Measurements from ENCODE around the gene PKP2. TPM values are rescaled to one million over a fixed set of nuclear protein-coding genes. Genes with fewer than 3 reads are reported as not detected.
A peak's percentile ranks its signal among the peaks of the same experiment; 100 is the strongest.

PKP2 gene
- total RNA-seq, 1 donor from 2014 or later, result 25.9 TPM

DNA sequence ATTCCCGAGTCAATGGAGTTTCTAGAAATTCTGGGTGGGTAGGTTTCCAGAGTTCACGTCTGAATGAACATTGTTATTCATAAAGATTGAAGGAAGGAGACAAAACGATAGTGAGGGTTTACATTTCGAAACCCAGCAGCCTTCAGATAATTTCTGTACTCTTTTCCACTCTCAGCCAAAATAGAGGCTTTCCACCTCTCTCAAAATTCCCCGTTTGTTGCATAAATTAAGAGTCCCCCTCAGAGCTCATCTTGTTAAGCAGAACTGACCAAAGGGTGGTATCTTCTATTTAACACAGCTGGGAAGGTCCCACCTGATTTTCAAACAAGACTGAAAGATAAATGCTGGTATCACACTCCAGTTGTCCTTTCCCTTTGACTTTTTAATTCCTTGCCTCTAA, 119.4 kb downstream of the PKP2 start:
- ATAC-seq, result no peak
- DNase-seq (ENCODE audit: low spot score), result no peak
- intact Hi-C loops (cut with DNase I), result no loop called here

DNA sequence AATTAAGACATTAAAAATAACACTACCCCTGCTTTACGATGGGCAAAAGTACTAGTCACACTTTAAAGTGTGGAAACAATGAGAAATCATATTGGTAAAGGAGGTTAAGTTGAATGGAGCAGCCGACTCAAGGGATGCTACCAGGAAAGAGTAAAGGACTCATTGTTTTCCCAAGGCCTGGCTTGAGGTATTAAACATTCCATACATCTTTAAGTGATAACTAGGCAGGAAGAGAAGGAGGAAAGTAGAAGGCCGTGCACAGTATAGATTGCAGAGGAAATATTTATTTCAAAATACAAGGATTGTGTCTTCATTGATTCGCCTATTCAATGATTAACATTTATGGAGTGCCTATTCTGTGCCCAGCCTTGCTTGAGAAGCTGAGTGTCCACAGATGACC, 120.3 kb downstream of the PKP2 start:
- DNase-seq (ENCODE audit: low spot score) (no peak), ATAC-seq (no peak)
- intact Hi-C loops (cut with DNase I), result no loop called here

DNA sequence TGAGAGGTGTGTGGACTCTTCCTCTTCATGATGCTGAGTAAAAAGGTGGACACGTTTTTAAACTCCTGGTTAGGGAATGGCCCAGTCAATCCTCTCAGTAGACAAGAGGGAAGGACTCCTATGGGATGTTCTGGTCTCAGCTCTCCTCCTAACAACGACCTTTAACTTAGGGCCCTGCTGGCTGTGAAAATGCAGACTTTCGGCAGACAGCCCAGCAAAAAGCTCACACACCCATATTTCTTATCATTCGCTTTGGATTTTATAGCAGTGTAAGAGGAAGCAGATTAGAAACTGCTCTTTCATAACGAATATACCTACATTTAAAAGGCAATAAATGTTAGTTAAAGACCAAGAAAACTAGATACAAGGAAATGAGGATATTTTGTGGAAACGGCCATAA, 122.9 kb downstream of the PKP2 start:
- ATAC-seq (no peak), DNase-seq (ENCODE audit: low spot score) (no peak)
- intact Hi-C loops (cut with DNase I), result no loop called here

DNA sequence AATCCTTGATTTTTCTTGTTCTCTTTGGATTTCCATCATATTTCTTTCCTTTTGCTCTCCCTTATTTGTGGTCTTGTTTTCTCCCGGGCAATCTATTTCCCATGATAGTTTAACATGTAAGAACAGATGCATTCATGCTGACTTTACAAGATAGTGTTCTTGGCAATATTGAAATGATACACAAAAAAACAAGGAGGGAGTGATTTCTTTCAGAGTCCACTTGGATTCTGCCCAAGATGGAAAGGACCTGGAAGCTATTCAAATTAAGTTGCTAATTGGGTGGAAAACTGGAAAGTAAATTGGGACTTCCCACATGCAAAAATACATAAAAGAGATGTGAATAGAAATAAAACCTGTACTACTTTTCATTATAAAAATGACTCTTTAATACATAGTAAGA, 126.4 kb downstream of the PKP2 start:
- no peak for ATAC-seq
- DNase-seq (ENCODE audit: low spot score), result no peak
- intact Hi-C loops (cut with DNase I), result no loop called here

DNA sequence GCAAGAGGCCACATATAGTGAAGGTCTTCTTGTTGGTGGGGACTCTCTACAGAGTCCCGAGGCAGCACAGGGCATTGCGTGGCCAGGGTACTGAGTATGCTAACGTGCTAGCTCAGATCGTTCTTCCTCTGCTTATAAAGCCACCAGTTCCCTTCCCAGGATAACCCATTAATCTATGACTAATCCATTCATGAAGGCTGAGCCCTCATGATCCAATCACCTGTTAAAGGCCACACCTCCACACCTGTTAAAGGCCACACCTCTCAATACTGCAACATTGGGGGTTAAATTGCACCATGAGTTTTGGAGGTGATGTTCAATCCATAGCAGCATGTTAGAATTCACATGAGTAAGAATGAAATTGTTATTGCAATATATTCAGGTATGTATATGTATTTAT, 128.1 kb downstream of the PKP2 start:
- no peak for ATAC-seq
- DNase-seq (ENCODE audit: low spot score), result no peak
- intact Hi-C loops (cut with DNase I), result no loop called here

DNA sequence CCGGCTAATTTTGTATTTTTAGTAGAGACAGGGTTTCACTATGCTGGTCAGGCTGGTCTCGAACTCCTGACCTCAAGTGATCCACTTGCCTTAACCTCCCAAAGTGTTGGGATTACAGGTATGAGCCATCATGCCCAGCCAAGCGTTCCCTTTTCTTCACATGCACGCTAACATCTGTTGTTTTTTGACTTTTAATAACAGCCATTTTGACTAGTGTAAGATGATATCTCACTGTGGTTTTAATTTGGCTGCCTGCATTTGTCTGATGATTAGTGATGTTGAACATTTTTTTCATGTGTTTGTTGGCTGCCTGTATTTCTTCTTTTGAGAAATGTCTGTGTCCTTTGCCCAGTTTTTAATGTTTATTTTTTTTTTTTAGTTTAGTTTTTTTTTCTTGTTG, 130.7 kb downstream of the PKP2 start:
- peak; percentile 85 for ATAC-seq
- DNase-seq (ENCODE audit: low spot score), result no peak
- intact Hi-C loops (cut with DNase I), result no loop called here

DNA sequence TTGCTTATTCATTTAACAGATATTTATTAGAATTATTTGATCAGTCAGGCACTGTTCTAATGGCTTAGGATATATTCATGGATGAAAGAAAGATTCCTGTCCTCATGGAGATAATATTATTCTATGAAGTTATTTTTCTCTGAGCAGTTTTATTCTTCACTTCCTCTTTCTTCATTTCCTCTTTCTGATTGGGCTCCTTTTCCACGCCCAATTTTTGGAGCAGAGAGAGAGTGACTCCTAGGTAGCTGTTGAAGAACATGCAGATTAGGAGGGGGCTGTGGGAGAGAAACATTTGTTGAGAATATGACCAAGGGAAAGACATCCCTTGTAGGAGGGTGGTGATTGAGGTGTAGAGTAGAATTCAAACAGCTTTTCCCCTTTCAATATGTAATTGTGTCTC, 134.9 kb downstream of the PKP2 start:
- intact Hi-C loops (cut with DNase I), result no loop called here
- ATAC-seq (no peak), DNase-seq (ENCODE audit: low spot score) (no peak)

DNA sequence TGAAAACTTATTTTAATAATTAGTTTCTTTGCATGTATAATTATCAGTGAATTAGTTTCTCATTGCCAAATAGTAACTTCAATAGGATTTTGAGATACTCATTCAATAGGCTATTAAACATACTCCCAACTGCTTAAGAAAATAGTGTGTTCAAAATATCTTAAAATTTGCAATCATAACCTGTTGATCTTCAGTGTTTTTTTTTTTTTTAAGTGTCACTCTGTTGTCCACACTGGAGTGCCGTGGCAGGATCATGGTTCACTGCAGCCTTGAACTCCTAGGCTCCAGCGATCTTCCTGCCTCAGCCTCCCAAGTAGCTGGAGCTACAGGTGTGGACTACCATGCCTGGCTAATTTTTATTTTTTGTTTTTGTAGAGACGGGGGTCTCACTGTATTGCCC, 139.4 kb downstream of the PKP2 start:
- ATAC-seq, result no peak
- intact Hi-C loops (cut with DNase I), result loop anchor here (5.0 to 10.0 kb wide), 2 partner anchors 160 to 1032 kb away; partner anchors contain the start of gene AMN1
- DNase-seq (ENCODE audit: low spot score), result no peak

DNA sequence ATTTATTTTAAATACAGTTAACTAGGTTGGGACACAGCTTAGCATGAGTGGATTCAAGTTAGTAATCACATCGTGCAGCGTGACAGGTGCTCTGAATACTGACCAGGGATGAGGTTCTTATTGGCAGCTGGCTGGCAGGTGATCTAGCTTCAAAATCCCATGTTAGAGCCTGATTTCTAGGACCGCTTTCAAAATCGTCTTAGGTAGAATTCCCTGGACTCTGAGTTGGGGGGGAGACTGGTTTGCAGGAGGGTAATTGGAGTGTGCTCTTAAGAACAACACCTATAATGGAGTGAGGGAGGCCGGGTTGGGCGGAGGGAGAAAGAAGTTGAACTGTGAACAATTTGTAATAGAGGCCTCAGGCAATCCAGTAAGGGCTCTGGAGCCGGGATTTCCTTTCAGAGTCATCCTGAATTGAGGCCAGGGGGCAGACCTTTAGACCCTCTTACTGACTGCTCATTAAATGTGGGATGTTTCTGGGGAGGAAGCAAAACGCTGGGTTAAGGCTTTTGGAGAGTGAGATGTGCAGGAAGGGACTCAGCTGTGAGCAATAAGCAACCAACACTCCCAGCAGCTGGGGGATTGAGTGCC, 140.0 kb downstream of the PKP2 start:
- no peak for DNase-seq (ENCODE audit: low spot score)
- ATAC-seq, result no peak
- intact Hi-C loops (cut with DNase I), result loop anchor here (5.0 to 10.0 kb wide), 2 partner anchors 161 to 1032 kb away; partner anchors contain the start of gene AMN1

DNA sequence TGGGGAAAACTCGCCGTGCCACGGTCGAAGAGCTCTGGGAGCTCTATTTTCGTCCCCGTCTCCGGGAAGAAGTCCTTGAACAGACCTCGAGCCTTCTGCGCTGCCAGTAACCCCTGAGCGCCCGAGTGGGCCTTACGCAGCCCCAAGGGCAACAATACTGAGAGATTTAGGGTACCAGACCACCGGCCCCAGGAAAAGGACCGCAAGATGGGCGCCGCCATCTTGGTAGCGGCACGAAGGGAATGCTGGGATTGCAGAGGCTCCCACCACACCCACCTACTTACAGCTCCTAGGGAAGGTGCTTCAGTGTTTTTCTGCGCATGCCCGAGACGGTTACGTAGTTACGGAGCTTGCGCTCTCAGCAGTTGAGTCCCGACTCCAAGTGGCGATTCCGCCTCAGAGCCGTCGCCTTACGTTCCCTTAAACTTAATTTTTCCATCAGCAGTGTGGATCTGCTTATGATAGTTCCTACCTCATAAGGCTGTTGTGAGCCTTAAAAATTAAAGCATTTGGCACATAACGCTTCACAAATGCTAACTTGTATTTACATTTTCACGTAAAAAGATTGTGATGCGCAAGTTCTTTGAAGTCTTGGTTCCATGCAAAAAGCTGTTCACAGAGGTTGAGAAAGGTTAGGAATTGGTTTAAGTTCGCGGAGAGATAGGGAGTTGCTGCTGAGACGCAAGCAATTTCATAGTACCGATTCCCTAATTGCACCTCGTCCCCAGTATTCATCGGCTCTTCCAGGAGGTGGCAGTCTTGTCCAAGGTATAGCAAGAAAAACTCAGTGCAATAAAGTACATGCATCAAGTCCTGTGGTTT, 140.7 kb downstream of the PKP2 start, which contains the start of gene YARS2:
Gene YARS2 (minus strand): TSS at position 244 of the 822 bp plus-strand sequence. CDS start 23 bp downstream, at position 221.
- ATAC-seq (peak; percentile 99), DNase-seq (ENCODE audit: low spot score) (peak; percentile 96)
- intact Hi-C loops (cut with DNase I), result loop anchor here (5.0 to 10.0 kb wide), 2 partner anchors 161 to 1031 kb away; partner anchors contain the start of gene AMN1

DNA sequence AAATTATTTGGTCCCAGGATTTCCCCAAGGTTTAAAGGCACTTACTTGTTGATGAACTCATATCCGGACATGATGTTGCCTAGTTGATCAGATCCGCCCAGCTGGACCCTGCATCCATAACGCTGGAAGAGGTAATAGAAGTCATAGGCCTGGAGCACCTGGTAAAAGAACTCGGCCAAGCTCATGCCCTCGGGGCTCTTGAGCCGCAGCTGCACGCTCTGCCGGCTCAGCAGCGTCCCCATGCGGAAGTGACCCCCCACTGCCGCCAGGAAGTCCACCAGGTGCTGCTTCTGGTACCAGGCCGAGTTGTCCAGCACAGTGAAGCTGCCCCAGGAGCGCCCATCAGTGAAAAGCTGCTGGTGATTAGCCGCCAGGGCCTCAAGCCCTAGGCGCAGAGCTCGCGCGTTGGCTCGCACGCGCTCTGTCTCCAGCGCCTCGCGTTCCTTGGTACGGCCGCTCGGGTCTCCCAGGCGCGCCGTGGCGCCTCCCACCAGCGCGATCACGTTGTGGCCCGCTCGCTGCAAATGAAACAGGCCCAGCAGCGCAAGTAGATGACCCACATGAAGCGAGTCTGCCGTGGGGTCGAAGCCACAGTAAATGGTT, 141.4 kb downstream of the PKP2 start:
- peak; percentile 83 for DNase-seq (ENCODE audit: low spot score)
- ATAC-seq, result peak; percentile 63
- intact Hi-C loops (cut with DNase I), result loop anchor here (5.0 to 10.0 kb wide), 2 partner anchors 162 to 1030 kb away; partner anchors contain the start of gene AMN1

DNA sequence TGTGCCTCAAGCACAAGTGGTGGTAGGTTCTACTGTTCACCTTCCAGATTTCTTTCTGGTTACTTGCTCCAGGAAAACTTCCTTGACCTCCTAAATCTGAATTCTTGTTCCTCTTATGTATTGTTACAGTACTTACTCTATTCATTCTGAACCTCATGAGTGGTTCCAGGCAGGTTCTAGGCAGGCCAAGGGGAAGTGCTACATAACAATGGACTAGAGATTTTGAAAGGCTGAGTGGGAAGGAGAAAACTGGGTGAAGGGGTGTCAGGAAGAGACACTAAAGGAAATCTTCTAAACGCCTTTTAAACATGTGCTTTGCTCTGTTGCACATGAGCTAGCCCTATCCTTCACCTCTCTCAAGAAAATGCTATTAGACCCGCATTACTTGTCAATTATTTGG, 142.5 kb downstream of the PKP2 start:
- no peak for DNase-seq (ENCODE audit: low spot score)
- intact Hi-C loops (cut with DNase I), result loop anchor here (10.0 kb wide), 1 partner anchor 1029 kb away; the partner anchor contains the start of gene AMN1
- ATAC-seq, result no peak

DNA sequence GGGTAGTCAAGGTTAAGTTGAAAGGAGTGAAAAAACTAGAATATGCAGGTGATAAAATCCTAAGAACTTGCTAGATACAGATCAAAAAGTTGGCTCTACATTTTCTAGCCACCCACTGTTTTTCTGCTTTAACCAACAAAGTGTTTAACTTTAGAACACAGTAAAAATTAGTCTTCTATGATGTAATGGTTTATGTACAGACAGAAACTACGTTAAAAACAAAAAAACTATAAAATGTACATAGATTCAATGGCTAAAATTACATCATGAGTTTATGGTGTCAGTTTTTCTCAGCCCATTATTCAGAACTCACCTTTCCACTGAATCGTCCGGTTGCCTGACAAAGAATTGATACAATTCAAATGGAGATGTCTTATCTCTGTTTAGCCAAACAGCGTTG, 143.0 kb downstream of the PKP2 start:
- intact Hi-C loops (cut with DNase I), result loop anchor here (10.0 kb wide), 1 partner anchor 1029 kb away; the partner anchor contains the start of gene AMN1
- DNase-seq (ENCODE audit: low spot score), result no peak
- no peak for ATAC-seq

DNA sequence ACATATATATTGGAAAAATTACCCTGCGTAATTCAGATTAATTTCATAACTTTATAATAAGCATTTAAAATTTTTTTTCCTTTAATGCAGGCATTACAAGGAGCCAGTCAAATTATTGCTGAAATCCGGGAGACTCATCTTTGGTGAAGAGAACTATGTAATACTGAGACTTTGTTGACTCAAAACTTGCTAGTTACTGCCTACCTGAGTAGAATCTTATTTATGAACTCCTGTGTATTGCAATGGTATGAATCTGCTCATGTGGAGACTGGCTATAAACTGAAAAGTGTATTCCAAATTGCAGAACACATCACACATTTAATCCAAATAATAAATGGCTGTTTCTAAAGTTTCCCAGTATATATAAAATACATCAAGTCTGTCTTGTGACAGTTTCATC, 153.3 kb downstream of the PKP2 start:
- DNase-seq (ENCODE audit: low spot score) (no peak), ATAC-seq (no peak)
- intact Hi-C loops (cut with DNase I), result no loop called here

DNA sequence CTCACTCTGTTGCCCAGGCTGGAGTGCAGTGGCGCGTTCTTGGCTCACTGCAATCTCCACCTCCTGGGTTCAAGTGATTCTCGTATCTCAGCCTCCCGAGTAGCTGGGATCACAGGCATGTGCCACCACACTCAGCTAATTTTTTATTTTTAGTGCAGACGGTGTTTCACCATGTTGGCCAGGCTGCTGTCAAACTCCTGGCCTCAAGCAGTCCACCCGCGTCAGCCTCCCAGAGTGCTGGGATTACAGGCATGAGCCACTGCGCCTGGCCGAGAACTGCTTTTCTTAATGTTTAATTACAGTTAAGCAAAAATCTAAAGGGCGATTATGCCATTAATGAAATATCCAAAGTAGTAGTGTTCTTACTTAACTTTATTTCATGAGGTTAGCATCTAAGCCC, 154.4 kb downstream of the PKP2 start:
- ATAC-seq (no peak), DNase-seq (ENCODE audit: low spot score) (no peak)
- intact Hi-C loops (cut with DNase I), result no loop called here

Other genes with a start within 250 kb of the PKP2 start
- 64.2 TPM for gene DNM1L, start 217.5 kb downstream of the PKP2 start, total RNA-seq
- 12.2 TPM for gene YARS2, start 140.9 kb downstream of the PKP2 start, total RNA-seq

Data from sciatic nerve (tissue), 2 donors.